Adrenal gland (tissue), 5 donors: ENCODE data around the gene FAF1.

Experiments used
- POLR2A ChIP-seq, 2 donors: fragments of 450-650 bp; IDR thresholded peaks; one replicate each; pipeline ENCODE4 v1.6.1; 2017; ENCODE audit warnings: antibody characterized with exemption in 2 of 2, mild to moderate bottlenecking in 2 of 2, moderate library complexity in 1 of 2
- TF ChIP-seq, protein P1 (sequence below), 6 experiments: fragments of 450-650 bp in 4 of 6; fragments of 200-600 bp in 2 of 6; sonication (generic) in 1 of 6; IDR thresholded peaks; 1 replicate in 5 of 6; 2 replicates in 1 of 6; pipeline versions ENCODE4 v1.5.1 to v1.8.0; 2016 to 2021; ENCODE audit warnings: antibody characterized with exemption in 6 of 6, mild to moderate bottlenecking in 2 of 6, moderate library complexity in 1 of 6
- donor health status: DM: no; HTN: no; CAD: no.

DNA sequence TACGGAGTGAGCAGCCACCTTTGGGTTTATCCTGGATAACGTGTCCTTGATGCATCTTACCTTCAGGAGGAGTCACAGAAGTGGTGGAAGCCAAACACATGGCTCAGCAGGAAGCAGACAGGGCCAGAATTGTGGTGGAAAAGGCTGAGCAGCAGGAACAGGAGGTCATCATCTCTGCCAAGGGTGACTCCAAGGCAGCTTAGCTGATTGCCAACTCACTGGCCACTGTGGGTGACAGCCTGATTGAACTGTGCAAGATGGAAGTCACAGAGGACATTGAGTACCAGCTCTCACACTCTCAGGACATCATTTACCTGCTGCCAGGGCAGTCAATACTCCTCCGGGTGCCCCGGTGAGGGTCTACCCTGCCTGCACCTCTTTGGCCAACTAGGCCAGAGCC, 179.3 kb downstream of the FAF1 start:
- TF ChIP-seq, protein P1, sequence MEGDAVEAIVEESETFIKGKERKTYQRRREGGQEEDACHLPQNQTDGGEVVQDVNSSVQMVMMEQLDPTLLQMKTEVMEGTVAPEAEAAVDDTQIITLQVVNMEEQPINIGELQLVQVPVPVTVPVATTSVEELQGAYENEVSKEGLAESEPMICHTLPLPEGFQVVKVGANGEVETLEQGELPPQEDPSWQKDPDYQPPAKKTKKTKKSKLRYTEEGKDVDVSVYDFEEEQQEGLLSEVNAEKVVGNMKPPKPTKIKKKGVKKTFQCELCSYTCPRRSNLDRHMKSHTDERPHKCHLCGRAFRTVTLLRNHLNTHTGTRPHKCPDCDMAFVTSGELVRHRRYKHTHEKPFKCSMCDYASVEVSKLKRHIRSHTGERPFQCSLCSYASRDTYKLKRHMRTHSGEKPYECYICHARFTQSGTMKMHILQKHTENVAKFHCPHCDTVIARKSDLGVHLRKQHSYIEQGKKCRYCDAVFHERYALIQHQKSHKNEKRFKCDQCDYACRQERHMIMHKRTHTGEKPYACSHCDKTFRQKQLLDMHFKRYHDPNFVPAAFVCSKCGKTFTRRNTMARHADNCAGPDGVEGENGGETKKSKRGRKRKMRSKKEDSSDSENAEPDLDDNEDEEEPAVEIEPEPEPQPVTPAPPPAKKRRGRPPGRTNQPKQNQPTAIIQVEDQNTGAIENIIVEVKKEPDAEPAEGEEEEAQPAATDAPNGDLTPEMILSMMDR (IDR thresholded peaks at IDR 0.05): no peak
- TF ChIP-seq POLR2A (IDR thresholded peaks at IDR 0.05): no peak
